Loucy (cell line): ENCODE results near the gene FRMD5.

Source experiments
- CTCF ChIP-seq: fragments of 200-600 bp; sonication (generic); conservative IDR thresholded peaks from 2 replicates; pipeline ENCODE4 v1.5.1; 2014; ENCODE audit warnings: mild to moderate bottlenecking, antibody characterized with exemption, low read length
- EZH2phosphoT487 ChIP-seq: fragments of 200-600 bp; IDR thresholded peaks from 2 replicates; pipeline ENCODE4 v1.6.1; 2018; ENCODE audit warnings: antibody characterized with exemption, mild to moderate bottlenecking, moderate library complexity, borderline replicate concordance

DNA sequence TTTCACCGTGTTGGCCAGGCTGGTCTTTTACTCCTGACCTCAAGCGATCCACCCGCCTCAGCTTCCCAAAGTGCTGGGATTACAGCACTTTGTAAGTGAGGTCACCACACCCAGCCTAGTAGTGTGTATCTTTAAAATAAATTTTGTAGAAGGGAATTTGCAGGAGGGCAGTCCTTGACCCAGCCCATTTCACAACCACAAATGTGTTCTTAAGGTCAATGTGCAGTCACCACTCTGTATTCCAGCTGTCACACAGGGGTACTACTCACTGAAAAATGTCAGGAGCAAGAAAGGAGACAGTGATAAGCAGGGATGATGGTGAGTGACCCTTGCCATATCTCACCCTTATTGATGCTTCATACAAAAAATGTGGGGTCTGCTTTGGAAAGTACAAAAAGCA is 98.5 kb downstream of the FRMD5 start:
- TF ChIP-seq CTCF (no peak), EZH2phosphoT487 (no peak)
